Gastrocnemius medialis (tissue), 4 donors: Measurements from ENCODE around the gene LCLAT1.

Experiments used
- POLR2A ChIP-seq, 2 donors: fragments of 450-650 bp; IDR thresholded peaks; one replicate each; pipeline ENCODE4 v1.6.1; 2017; ENCODE audit warnings: antibody characterized with exemption in 2 of 2, mild to moderate bottlenecking in 2 of 2, moderate library complexity in 2 of 2
- TF ChIP-seq, protein P1 (sequence below), 5 experiments: fragments of 450-650 bp in 3 of 5; fragments of 200-600 bp in 2 of 5; sonication (generic) in 2 of 5; IDR thresholded peaks in 4 of 5; conservative IDR thresholded peaks in 1 of 5; 1 replicate in 4 of 5; 2 replicates in 1 of 5; pipeline ENCODE4 v1.5.1; 2016 to 2019; ENCODE audit warnings: antibody characterized with exemption in 5 of 5, mild to moderate bottlenecking in 3 of 5, moderate library complexity in 3 of 5

DNA sequence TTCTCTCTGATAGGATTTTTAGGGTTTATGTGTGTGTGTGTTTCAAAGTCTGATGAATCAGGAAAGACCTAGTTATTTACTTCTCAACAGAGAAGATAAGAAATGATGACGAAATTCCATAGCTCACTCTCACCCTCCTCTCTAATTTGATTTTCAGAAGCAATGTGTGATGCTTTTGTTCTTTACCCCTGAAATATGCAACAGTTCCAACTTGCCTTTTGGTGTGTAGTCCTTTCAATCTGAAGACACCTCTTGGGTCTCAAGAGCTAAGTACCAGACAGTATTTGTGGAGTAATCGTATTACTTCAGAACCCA, 18.7 kb upstream of the LCLAT1 start:
- TF ChIP-seq POLR2A (IDR thresholded peaks at IDR 0.05), result no peak
- TF ChIP-seq, protein P1, sequence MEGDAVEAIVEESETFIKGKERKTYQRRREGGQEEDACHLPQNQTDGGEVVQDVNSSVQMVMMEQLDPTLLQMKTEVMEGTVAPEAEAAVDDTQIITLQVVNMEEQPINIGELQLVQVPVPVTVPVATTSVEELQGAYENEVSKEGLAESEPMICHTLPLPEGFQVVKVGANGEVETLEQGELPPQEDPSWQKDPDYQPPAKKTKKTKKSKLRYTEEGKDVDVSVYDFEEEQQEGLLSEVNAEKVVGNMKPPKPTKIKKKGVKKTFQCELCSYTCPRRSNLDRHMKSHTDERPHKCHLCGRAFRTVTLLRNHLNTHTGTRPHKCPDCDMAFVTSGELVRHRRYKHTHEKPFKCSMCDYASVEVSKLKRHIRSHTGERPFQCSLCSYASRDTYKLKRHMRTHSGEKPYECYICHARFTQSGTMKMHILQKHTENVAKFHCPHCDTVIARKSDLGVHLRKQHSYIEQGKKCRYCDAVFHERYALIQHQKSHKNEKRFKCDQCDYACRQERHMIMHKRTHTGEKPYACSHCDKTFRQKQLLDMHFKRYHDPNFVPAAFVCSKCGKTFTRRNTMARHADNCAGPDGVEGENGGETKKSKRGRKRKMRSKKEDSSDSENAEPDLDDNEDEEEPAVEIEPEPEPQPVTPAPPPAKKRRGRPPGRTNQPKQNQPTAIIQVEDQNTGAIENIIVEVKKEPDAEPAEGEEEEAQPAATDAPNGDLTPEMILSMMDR (IDR thresholded peaks at IDR 0.05 in 4 of 5, conservative IDR thresholded peaks at IDR 0.05 in 1 of 5), result no peak
